ENCODE data around the gene TSPAN32. TPM values are rescaled to one million over a fixed set of nuclear protein-coding genes. Genes with fewer than 3 reads are reported as not detected.
A peak's percentile ranks its signal among the peaks of the same experiment; 100 is the strongest.
"Not testable (repeated sequence)": the region's sequence is repeated elsewhere in the genome, so short reads cannot be mapped to it uniquely, and the experiment has no call there.

Gene TSPAN32
- polyA plus RNA-seq, 3 donors from 2014 or later: 132 to 223 (median 200) TPM

DNA sequence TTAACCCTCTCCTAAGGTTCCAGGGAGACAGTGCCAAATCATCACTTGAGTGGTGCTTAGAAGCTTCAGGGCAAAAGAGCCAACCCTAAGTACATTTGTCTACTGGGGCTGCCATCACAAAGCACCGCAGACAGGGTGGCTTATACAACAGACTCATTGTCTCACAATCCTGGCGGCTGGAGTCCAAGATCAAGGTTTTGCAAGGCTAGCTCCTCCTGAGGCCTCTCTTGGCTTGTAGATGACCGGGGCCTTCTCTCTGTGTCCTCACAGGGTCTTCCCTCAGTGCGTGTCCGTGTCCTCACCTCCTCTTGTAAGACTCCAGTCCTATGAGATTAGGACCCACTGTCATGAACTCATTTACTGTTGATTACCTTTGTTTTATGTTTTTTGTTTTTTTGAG is 41.2 kb downstream of the TSPAN32 start:
- no peaks in the 10 kb centered on the region for H3K4me1 Mint-ChIP-seq
- H3K27ac Mint-ChIP-seq: no peak overlapping the region
- no peak overlapping the region for H3K4me3 Mint-ChIP-seq
- no peaks in the 10 kb centered on the region for H3K9me3 Mint-ChIP-seq
- peaks cover 2 to 7% (median 2%) of the 10 kb centered on the region in 3 donors for H3K27me3 Mint-ChIP-seq (ENCODE audit: low read depth in 3 of 3)
- DNase-seq: no peak
- peaks cover 0 to under 1% (median 0%) of the 10 kb centered on the region in 3 donors for H3K36me3 Mint-ChIP-seq

DNA sequence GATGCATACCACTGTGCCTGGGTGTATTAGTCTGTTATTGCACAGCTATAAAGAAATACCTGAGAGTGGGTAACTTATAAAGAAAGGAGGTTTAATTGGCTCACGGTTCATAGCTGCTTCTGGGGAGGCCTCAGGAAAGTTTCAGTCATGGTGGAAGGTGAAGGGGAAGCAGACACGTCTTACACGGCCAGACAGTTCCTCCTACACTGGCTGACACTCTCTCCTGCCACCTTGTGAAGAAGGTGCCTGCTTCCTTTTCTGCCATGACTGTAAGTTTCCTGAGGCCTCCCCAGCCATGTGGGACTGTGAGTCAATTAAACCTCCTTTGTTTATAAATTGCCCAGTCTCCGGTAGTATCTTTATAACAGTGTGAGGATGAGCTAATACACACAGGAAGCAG is 41.7 kb downstream of the TSPAN32 start:
- H3K4me3 Mint-ChIP-seq: no peak overlapping the region
- peaks cover 0 to 5% (median 0%) of the 10 kb centered on the region in 3 donors for H3K36me3 Mint-ChIP-seq
- no peak overlapping the region for H3K27ac Mint-ChIP-seq
- peaks cover 0 to under 1% (median 0%) of the 10 kb centered on the region in 6 donors for H3K9me3 Mint-ChIP-seq
- no peaks in the 10 kb centered on the region for H3K4me1 Mint-ChIP-seq
- H3K27me3 Mint-ChIP-seq (ENCODE audit: low read depth in 3 of 3): peaks cover 2 to 7% (median 2%) of the 10 kb centered on the region in 3 donors
- no peak for DNase-seq

DNA sequence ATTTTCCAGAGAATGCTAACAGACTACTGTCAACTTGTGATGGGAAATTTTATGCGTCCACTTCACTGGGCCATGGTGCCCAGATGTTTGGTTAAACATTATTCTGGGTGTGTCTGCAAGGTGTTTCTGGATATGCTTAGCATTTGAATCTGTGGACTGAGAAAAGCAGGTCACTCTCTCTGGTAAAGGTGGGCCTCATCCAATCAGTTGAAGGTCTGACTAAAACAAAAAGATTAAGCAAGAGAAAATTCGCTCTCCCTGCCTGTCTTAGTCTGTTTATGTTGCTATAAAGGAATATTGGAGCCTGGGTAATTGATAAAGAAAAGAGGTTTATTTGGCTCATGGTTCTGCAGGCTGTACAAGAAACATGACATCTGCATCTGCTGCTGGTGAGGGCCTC is 43.2 kb downstream of the TSPAN32 start:
- H3K4me1 Mint-ChIP-seq: no peaks in the 10 kb centered on the region
- H3K36me3 Mint-ChIP-seq: peaks cover 4 to 5% (median 4%) of the 10 kb centered on the region in 3 donors
- DNase-seq: no peak
- no peak overlapping the region for H3K4me3 Mint-ChIP-seq
- H3K27ac Mint-ChIP-seq: no peak overlapping the region
- peaks cover 0 to 7% (median 0%) of the 10 kb centered on the region in 3 donors for H3K27me3 Mint-ChIP-seq (ENCODE audit: low read depth in 3 of 3)
- H3K9me3 Mint-ChIP-seq: peaks cover 0 to 6% (median 3%) of the 10 kb centered on the region in 6 donors

DNA sequence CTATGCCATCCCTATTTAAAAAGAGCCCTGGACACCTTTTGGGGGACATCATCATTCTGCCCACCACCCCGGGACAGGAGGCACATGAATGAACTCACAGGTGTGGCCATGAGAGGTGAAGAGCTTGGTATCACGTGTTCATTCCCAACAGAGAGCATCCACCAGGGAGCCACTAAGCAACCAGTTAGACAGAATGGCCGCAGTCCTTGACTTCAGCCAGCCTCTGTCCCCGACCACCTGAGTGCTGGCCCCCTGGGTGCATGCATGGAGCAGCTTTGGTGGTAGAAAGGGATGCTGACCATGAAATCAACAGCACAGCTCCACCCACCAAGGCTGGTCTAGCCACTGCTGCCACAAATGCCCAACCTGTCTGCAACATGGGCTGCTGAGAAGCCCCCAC is 44.2 kb downstream of the TSPAN32 start:
- Mint-ChIP-seq H3K9me3 (peaks cover 0 to 6% (median 3%) of the 10 kb centered on the region in 6 donors), H3K4me3 (no peak overlapping the region), H3K36me3 (peaks cover 4 to 5% (median 4%) of the 10 kb centered on the region in 3 donors), H3K27me3 (ENCODE audit: low read depth in 3 of 3) (peaks cover 0 to 6% (median 0%) of the 10 kb centered on the region in 3 donors), H3K4me1 (no peaks in the 10 kb centered on the region), H3K27ac (peak overlapping the region in 1 of 6 donors; percentile 40)
- DNase-seq: no peak

DNA sequence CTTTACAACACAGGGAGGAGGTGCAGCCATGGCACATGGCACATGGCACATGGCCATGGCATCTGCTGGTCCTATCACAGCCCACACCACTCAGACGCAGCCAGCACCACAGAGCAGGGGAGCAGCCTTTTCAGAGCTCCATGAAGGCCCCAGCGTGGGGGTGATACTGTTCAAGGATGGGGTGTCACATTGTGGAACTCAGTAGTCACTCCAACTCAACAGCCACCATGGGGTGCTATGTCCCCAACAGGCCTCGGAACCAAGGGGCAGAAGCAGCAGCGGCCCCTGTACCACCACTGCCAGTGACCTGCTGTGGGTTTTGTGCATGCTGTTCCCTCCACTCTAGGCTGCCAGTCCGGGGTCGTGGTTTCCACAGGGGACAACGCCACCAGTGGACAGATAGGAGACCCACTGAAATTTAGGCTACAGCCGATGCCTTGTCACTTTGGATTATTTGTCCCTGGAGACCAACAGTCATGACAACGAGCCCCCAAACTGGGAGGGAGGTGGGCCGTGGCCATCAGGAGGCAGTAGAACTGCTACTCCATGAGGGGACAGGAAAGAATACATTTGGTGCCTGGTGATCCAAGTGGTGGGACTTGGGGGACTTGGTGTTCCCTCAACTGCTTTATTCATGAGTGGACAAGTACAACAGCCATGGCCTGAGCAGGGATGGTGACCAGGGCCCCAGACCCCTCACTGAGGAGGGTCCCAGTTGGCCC is 44.9 kb downstream of the TSPAN32 start:
- no peaks in the 10 kb centered on the region for H3K4me1 Mint-ChIP-seq
- no peak for DNase-seq
- H3K27me3 Mint-ChIP-seq (ENCODE audit: low read depth in 3 of 3): peaks cover 0 to 4% (median 0%) of the 10 kb centered on the region in 3 donors
- peaks cover 4 to 5% (median 4%) of the 10 kb centered on the region in 3 donors for H3K36me3 Mint-ChIP-seq
- H3K9me3 Mint-ChIP-seq: peaks cover 0 to 6% (median 3%) of the 10 kb centered on the region in 6 donors
- H3K4me3 Mint-ChIP-seq: no peak overlapping the region
- H3K27ac Mint-ChIP-seq: no peak overlapping the region

DNA sequence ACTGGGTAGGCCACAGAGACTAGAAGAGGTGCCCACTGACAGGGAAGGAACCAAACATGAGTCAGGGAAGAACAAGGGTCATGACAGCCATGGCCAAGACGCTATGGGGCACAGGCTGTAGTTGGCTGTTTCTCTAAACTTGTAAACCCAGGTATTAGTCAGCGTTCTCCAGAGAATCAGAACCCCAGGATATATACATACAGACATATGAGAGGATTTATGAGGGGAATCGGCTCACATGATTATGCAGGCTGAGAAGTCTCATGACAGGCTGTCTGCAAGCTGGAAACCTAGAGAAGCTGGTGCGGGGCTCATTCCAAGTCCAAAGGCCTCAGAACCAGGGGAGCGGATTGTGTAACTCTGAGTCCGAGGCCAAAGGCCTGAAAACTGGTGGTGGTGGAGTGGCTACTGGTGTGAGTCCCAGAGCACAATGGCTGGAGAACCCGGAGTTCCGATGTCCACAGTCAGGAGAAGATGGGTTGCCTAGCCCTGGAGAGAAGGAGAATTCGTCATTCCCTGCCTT is 45.6 kb downstream of the TSPAN32 start:
- H3K27ac Mint-ChIP-seq: no peak overlapping the region
- H3K4me3 Mint-ChIP-seq: no peak overlapping the region
- peaks cover 4 to 5% (median 4%) of the 10 kb centered on the region in 3 donors for H3K36me3 Mint-ChIP-seq
- DNase-seq: no peak
- H3K9me3 Mint-ChIP-seq: peaks cover 0 to 6% (median 3%) of the 10 kb centered on the region in 6 donors
- H3K4me1 Mint-ChIP-seq: no peaks in the 10 kb centered on the region
- H3K27me3 Mint-ChIP-seq (ENCODE audit: low read depth in 3 of 3): peaks cover 0 to 4% (median 0%) of the 10 kb centered on the region in 3 donors

DNA sequence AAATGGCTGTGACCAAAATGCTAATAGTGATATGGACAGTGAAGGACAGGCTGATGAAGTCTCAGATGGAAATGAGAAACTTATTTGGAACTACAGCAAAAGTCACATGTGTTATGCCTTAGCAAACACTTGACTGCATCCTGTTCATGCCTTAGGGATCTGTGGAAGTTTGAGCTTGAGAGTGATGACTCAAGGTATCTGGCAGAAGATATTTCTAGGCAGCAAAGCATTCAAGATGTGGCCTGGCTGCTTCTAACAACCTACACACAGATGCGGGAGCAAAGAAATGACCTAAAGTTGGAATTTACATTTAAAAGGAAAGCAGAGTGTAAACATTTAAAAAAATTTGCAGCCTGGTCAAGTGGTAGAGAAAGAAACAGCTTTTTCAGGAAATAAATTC is 47.2 kb downstream of the TSPAN32 start:
- Mint-ChIP-seq H3K4me3 (no peak overlapping the region), H3K9me3 (peaks cover 0 to 6% (median 3%) of the 10 kb centered on the region in 6 donors), H3K36me3 (peaks cover 4 to 5% (median 4%) of the 10 kb centered on the region in 3 donors), H3K27ac (no peak overlapping the region), H3K4me1 (no peaks in the 10 kb centered on the region), H3K27me3 (ENCODE audit: low read depth in 3 of 3) (peaks cover 0 to 3% (median 0%) of the 10 kb centered on the region in 3 donors)
- DNase-seq: no peak

DNA sequence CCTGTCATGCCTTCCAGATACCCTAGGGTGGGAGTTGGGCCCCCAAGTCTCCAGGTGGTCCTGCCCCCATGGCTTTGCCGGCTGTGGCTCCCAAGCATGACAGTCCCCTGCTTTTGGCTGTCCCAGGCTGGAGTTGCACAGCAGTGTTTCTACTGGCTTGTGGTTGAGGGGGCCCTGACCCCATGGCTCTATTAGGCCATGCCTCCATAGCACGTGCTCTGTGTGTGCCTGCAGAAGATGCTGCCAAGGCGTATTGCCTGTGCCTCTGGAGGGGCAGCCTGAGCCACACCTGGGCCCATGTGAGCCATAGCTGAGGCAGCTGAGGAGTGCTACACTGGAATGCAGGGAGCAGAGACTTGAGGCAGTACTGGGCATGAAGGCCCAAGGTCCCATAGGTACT is 49.9 kb downstream of the TSPAN32 start:
- Mint-ChIP-seq H3K27ac (no peak overlapping the region), H3K36me3 (peaks cover 4 to 5% (median 4%) of the 10 kb centered on the region in 3 donors)

DNA sequence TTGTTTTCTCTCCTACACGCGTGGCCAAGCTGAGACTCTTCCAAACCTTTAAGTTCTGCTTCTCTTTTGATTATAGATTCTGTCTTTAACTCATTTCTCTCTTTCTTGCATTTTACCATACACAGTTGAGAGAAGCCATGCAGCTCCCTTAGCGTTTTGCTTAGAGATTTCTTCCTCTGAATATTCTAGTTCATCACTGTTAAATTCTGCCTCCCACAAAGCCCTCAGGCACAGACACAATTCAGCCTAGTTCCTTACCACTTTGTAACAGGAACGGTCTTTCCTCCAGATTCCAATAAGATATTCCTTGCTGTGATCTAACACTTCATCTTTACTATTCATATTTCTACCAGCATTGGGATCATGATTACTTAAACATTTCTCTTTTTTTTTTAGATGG is 50.6 kb downstream of the TSPAN32 start:
- H3K27ac Mint-ChIP-seq: no peak overlapping the region
- peaks cover 0 to 6% (median 3%) of the 10 kb centered on the region in 6 donors for H3K9me3 Mint-ChIP-seq

More for the DNA sequence above, 49.9 kb downstream of the TSPAN32 start:
- DNase-seq: no peak
- no peaks in the 10 kb centered on the region for H3K4me1 Mint-ChIP-seq
- peaks cover 0 to 6% (median 3%) of the 10 kb centered on the region in 6 donors for H3K9me3 Mint-ChIP-seq
- no peak overlapping the region for H3K4me3 Mint-ChIP-seq
- H3K27me3 Mint-ChIP-seq (ENCODE audit: low read depth in 3 of 3): peaks cover 0 to 2% (median 0%) of the 10 kb centered on the region in 3 donors

DNA sequence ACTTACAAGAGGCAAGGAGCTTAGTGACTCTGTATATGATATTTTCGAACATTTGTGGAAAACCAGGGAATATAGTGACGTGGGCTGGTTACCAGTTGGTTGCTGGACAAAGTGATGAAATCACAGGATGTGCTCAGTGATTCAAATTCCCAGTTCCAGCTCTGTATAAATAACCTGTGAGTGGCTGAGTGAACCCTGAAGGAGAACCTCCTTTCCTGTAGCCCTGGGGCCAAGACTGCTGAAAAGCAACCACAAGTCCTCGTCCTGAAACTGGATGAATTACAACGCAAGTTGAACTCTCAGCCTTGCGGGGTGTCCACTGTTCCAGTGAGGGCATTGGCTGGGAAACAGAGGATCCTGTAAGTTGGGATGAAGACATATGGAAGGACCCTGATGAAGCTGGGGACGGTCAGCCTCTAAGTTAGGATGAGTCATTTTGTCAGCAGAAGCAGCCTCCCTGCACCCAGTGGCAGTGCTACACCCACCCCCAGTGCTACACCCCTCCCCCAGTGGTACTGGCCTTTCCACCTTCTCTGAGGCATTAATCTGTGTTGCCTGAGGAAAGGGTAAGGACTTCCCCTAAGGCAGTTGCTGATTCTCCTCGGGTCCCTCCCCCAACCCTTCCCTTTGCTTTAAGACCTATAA is 53.3 kb downstream of the TSPAN32 start:
- H3K9me3 Mint-ChIP-seq: no peaks in the 10 kb centered on the region
- peaks cover 0 to 2% (median 1%) of the 10 kb centered on the region in 3 donors for H3K27me3 Mint-ChIP-seq (ENCODE audit: low read depth in 3 of 3)
- no peaks in the 10 kb centered on the region for H3K4me1 Mint-ChIP-seq
- no peak overlapping the region for H3K4me3 Mint-ChIP-seq
- DNase-seq: no peak
- no peaks in the 10 kb centered on the region for H3K36me3 Mint-ChIP-seq
- H3K27ac Mint-ChIP-seq: no peak overlapping the region

More for the DNA sequence above, 50.6 kb downstream of the TSPAN32 start:
- peaks cover 4 to 5% (median 4%) of the 10 kb centered on the region in 3 donors for H3K36me3 Mint-ChIP-seq
- H3K27me3 Mint-ChIP-seq (ENCODE audit: low read depth in 3 of 3): peaks cover 0 to 2% (median 0%) of the 10 kb centered on the region in 3 donors
- no peak for DNase-seq
- no peaks in the 10 kb centered on the region for H3K4me1 Mint-ChIP-seq
- H3K4me3 Mint-ChIP-seq: no peak overlapping the region

DNA sequence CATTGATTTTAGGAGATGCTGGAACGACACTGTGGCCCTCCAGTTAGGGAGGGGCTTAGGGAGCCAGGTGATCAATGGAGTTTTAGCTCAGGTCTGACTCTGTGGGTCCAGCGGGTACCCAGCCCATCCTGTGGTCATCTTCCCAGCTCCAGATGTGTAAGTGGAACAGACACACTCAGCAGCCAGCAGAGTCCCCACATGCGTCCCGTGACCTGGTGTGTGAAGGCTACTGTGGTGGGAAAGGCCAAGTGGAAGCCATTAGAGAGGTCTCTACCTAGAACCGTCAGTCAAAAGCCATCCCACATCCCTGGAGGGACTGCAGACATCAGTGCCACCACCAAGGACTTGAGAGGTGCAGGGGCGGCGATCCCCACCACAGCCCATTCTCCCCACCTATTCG is 55.4 kb downstream of the TSPAN32 start:
- H3K9me3 Mint-ChIP-seq: no peaks in the 10 kb centered on the region
- no peak for DNase-seq
- H3K4me3 Mint-ChIP-seq: no peak overlapping the region
- H3K36me3 Mint-ChIP-seq: no peaks in the 10 kb centered on the region
- H3K4me1 Mint-ChIP-seq: no peaks in the 10 kb centered on the region
- peaks cover 0 to 3% (median 1%) of the 10 kb centered on the region in 3 donors for H3K27me3 Mint-ChIP-seq (ENCODE audit: low read depth in 3 of 3)
- no peak overlapping the region for H3K27ac Mint-ChIP-seq

DNA sequence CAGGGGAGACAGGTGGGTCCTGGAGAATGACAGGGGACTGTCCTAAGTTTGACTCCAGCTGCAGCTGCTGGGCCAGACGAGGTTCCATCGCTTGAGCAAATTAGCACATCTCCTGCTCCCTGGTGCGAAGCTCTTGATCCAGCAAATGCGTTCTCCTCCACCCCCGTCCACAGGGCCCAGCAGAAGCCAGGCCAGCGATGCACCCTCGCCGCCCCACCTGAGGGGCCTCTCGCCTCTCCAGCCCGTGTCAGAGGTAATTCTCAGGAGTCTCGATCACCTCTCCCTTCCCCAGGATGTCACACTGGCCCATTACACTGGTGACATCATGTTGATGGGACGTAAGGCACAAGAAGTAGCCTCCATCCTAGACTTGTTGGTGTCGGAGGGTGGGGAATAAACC is 55.8 kb downstream of the TSPAN32 start:
- DNase-seq; H3K4me3 Mint-ChIP-seq; H3K27ac Mint-ChIP-seq; H3K9me3 Mint-ChIP-seq; H3K36me3 Mint-ChIP-seq; H3K4me1 Mint-ChIP-seq; H3K27me3 Mint-ChIP-seq (ENCODE audit: low read depth in 3 of 3): not testable (repeated sequence)

DNA sequence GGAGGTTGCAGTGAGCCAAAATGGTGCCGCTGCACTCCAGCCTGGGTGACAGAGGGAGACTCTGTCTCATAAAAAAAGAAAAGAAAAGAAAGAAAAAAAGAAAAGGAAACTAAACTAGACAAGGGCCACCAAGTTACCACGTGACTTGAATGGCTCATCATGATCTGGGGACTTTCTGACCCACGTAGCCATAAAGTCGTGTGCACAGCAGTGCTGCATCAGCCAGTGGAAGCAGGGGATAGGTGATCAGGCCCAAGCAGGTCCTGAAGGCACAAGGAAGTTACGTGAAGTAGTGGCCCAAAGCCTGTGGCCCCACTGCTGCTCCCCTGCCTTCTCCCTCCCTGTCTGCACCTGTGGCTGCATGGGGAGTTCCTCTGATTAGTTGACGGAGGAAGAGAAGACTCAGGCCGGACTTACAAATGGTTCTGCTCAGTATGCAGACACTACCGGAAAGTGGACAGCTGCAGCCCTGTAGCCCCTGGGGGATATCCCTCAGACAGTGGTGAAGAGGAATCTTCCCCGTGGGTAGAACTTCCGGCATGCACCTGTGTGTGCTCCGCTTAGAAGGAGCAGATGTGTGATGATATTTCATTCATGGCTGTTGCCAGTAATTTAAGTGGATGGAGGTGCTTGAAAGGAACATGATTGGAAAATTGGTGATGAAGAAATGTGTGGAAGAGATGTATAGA is 57.1 kb downstream of the TSPAN32 start:
- H3K27me3 Mint-ChIP-seq (ENCODE audit: low read depth in 3 of 3): peaks cover 0 to 3% (median 1%) of the 10 kb centered on the region in 3 donors
- no peaks in the 10 kb centered on the region for H3K9me3 Mint-ChIP-seq
- H3K27ac Mint-ChIP-seq: peak overlapping the region in 1 of 6 donors; percentile 18
- no peak overlapping the region for H3K4me3 Mint-ChIP-seq
- no peaks in the 10 kb centered on the region for H3K36me3 Mint-ChIP-seq
- DNase-seq: no peak
- H3K4me1 Mint-ChIP-seq: no peaks in the 10 kb centered on the region
